HG03159 (cell line): ENCODE data around the gene EPB41.

Source experiments
- ATAC-seq: cut with Tn5 transposase; IDR thresholded peaks from one replicate; pipeline ENCODE4 v1.9.1; 2021; ENCODE audit warnings: mild to moderate bottlenecking, moderate library complexity; ENCODE audit not compliant: unreplicated experiment

Gene EPB41

DNA sequence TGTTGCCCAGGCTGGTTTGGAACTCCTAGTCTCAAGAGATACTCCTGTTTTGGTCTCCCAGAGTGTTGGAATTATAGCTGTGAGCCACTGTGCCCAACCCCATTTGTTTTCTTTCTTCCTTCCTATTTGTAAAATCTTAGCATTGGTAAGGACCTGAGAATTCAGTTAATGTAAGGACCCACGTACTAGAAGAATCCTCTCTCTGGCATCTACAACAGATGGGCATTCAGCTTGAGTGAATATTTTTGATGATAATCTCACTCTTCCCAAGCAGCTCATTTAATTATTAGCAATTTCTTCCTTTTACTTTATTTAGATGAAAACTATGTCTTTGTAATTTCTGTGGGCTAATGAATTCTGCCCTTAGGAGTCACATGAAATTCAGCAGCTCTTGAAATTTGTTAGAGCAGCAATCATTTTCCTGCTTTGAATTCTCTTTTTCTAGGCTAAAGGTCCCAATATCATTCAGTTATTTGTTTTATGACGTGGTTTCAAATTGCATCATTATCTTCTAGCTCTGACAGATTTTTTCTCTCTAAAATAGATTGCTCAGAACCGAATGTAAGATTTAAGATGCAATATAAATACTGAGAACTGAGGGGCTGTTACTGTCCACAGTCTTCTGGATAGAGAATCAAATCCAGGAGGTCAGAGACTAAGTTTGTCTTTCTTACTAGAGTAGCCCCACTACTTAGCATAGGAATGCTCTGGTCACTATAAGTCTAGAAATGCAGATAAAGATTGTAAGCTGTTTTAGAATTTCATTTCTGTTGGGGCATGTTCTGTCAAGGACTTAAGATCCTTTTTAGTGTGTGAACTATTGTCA is 59.4 kb downstream of the EPB41 start:
- no peak for ATAC-seq

DNA sequence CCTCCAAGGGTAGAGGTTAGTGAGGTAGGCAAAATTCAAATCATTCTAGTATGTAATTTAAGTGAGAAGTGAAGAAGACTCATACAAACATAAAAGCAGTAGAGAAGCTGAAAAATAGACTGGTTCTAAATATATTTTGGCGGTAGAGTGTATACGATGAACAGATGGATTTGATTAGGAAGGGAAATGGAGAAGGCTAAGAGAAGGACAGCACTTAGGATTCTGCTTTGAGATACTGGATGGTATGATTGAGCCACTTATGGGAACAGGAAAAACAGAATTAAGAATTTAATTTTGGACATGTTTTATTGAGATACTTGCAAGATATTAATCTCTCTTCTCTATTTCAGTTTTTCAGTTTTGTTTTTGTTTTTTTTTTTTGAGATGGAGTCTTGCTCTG is 60.1 kb downstream of the EPB41 start:
- ATAC-seq: no peak

DNA sequence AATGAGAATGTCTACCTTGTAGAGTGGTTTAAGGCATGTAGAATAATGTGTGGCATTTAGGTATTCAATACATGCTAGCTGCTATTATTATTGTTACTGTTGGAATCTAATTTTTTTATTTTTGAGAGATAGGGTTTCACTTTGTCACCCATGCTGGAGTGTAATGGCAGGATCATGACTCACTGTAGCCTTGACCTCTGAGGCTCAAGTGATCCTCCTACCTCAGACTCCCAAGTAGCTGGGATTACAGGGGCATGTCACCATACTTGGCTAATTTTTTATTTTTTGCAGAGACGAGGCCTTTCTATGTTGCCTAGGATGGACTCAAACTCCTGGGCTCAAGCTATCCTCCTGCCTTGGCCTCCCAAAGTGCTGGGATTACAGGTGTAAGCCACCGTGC is 61.9 kb downstream of the EPB41 start:
- no peak for ATAC-seq

DNA sequence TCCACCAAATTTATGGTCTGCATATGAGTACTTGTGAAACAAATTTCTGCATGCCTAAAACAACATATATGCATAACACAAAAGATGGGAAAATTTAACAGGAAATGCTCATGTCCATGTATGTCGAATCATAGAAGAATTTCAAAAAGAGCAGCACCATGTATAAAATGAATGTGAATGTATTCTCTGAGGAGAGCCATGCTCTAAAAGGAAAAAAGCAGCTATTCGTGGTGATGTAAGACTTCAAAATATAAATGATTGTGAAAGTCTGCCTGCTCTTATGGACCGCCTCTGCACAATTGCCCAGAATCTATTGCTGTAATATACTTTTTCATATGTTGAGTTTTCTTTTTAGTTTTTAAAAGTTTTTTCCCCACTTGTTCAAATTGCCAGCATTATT is 66.8 kb downstream of the EPB41 start:
- ATAC-seq: no peak

DNA sequence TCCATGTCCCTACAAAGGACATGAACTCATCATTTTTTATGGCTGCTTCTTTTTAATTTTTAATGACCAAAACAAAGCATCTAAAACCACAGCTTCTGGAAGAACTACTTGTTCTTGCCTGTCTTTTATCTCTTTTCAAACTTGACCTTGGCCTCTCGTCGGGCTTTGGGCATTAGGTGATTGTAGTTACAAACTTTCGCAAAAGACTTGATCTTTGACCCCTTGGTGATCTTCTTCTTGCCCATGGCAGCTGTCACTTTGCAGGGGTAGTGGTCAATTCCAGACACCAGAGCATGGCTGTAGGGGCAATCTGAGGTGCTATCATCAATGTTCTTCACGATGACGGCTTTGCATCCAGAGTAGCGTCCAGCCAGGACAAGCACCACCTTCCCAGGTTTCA is 67.8 kb downstream of the EPB41 start:
- no peak for ATAC-seq

DNA sequence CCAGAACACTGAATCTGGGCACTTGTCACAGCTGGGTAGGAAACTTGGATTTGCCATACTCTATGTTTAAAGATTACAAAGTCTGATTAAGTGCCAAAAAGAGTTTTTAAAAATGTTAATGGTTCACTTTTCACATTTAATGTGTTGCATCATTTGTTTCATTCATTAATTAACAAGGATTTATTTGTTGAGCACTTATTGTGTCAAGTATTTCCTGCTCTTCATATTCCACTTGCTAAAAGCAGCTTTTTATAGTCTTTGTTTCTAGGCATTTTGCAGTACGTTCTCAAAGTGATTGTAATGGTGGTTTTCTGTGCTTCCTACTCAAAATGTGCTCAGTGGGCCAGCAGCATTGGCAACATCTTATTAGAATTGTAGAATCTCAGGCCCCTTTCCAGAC is 68.7 kb downstream of the EPB41 start:
- no peak for ATAC-seq

DNA sequence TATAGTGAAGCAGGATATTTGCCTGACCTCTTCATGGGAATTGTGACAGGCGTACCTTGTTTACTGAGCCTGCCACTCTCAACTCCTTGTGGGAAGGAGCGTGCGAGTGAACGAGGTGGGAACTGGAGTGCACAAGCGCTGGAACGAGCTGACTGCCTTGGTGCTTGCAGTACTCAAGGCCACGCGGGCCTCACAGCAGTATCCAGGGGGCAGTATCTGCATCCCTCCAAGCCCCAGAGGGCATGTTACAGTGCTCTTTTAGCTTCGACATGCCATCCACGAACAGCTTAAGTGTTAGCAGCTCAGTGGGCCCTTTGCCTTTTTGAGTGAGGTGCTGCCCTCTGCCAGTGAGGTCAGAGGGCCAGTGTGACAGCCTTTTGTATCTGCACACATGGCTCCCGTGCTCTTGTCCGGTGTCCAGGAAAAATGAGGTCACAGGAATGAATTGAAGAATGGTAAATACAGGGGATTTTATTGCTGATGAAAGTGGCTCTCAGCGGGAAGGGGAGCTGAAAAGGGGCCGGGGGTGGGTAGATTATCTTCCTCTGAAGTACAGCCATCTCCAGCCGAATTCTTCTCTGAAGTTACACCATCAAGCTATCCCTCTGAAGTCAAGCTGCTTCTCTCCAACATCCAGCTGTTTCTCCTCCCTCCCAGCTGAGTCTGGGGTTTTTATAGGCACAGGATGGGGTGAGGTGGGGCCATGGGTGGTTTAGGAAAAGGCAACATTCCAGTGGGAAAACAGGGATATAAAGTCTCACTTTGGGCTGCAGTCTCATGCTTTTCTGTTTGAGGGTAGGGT is 69.3 kb downstream of the EPB41 start:
- no peak for ATAC-seq

DNA sequence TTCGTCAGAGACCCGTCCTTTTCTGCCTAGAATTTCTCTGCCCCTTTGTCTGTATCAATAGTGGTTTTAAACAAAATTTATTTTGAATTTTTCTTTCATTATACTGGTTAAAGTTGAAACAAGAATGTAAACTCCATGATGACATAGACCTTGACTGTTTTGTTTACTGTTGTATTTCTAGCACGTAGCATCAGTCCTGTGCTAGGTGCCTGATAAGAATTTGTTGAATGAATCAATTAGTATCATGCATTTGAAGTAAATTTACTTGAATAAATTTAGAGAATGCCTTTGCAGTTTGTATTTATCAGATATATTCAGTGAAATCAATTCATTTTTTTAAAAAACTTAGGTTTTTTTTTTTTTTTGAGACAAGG is 69.9 kb downstream of the EPB41 start:
- no peak for ATAC-seq

DNA sequence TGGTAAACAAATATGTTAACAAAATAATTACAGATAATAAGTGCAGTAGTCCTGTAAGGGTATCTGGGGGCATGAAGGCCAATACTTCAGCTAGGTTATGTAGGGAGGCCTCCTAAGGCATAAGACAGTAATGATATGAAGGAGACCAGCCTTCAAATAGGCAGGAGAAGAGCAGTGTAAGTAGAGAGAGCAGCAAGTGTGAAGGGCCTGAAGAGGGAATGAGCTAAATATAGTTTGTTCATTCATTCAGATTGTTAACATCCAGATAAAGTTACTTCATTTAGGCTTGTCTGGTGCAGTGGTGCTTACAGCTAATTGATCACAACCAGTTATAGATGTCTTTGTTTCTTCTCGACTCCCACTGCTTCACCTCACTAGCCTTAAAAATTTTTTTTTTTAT is 71.1 kb downstream of the EPB41 start:
- no peak for ATAC-seq

DNA sequence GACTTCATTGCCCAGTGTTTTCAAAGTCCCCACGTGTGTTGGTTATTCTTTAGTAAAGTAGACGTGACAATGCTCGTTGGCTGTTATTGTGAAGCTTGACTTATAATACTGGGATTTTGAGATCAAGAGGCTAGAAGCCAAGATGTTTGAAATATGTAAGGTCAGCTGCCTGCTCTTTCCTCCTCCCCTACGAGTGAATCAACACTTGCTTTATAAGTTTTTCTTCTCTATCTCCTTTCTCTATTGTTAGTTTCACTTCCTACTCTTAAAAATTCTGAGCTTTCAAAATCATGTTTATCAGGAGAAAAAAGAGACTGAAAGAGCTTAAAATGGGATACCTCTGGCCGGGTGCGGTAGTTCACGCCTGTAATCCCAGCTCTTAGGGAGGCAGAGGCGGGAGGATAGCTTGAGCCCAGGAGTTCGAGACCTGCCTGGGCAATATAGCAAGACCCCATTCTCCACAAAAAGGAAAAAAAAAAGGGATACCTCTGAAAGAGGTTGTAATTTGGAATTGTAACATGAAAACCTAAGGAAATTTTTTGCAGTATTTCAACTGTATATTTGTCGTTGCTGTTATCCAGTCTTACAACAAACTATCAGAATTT is 72.0 kb downstream of the EPB41 start:
- no peak for ATAC-seq

DNA sequence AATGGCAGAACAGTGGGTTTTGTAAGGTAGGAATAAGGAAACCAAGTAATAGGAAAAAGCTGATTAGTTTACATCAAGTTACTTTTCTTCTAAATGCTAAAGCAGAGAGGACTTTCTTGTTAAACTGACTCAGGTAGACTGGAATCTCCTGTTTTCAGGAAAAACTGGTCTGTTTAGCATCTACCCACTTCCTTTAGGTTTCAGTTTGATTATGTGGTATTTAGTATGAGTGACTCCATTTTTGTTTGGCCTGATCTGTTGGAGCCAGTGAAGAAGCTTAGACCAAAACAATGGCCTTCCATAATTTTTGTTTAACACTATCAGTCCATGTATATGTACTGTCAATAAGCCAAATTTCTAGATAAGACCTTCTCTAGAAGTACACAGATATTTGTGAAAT is 88.4 kb downstream of the EPB41 start:
- no peak for ATAC-seq

DNA sequence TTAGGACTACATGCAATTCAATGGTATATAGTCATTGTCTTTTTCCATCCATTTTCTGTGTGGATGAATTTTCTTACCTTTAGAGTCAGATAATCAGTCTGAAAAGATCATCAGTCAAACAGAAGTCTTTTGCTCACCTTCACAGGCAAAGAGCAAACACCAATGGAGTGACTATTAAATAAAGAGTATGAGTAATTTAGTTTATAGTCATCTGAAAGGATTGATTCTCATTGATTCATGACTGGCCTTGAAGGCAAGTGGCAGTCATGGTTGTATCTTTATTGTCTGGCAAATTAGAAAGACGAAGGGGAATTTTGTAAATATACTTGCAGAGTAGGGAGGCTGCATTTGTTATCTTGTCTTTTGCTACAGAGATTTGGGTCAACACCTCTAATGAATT is 89.9 kb downstream of the EPB41 start:
- ATAC-seq: no peak

DNA sequence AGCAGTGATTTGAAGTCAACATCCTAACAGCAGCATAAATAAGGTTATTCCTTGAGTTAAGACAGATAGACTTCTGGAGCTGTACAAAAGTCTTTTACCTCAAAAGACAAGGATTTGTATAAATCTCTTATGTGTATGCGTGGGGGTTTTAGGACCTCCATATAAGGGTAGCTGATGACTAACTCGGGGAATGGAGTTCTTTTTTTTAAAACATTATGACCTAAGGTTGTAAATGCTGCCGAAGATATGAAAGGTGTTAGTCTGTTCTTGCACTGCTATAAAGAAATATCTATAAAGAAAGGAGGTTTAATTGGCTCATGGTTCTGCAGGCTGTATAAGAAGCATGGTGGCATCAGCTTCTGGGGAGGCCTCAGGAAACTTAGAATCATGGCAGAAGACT is 90.4 kb downstream of the EPB41 start:
- no peak for ATAC-seq

DNA sequence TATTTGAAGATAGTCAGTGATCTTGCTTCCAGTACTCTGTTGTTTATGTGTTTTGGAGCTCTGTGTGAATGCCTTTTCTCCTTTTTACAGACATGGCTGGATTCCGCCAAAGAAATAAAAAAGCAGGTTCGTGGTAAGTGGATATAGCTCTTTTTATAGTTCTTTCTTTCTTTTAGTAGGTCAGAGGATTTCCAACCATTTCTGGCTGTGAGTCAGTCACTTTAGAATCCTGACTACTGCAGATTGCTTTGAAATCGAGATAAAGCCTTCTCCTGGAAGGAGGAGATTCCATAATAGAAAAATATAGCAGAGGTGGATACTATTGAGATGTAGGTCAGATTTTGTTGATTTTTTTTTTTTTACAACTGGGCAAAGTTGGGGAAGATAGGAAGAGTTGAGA is 97.4 kb downstream of the EPB41 start:
- ATAC-seq: no peak

DNA sequence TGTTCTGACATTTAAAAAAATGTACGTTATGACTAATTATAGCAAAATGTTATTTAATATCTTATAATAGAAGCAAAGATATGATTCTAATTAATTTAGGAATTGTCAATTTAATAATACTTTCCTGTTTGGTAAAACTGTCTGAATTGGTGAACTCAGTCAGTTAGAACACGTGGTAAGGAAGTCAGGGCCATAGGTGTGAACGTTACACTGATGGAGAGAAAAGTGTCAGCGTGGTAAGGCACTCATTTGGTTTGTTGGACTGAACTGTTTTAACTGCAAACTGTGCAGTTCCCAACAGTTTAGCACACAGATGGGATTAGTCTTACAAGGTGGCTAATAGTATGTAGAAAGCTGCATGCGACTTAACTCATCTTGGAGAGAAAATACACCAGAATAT is 102.9 kb downstream of the EPB41 start:
- no peak for ATAC-seq

DNA sequence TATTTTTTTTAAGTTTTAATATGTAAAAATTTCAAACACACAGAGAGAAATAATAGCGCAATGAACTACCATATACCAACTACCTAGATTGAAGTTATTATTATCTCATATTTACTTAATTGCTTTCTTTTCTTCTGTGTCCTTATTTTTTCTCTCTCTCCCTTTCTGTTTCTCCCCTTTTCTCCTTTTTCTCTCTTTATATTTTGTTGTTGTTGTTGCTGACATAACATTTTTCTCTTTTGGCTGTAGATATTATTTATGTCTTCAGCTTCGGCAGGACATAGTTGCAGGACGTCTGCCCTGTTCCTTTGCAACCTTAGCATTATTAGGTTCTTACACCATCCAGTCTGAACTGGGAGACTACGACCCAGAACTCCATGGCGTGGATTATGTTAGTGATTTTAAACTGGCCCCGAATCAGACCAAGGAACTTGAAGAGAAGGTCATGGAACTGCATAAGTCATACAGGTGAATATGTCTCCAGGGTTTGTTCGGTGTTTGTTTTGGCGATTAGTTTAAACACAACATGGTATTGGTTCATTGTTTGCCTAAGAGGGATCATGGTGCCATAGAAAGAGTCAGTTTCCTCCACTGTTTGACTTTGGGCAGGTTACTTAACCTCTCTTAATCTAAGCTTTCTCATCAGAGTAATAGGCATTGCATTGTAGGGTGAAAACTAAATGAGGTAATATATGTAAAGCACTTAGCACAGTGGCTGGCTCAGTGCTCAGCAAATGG is 103.8 kb downstream of the EPB41 start:
- no peak for ATAC-seq

DNA sequence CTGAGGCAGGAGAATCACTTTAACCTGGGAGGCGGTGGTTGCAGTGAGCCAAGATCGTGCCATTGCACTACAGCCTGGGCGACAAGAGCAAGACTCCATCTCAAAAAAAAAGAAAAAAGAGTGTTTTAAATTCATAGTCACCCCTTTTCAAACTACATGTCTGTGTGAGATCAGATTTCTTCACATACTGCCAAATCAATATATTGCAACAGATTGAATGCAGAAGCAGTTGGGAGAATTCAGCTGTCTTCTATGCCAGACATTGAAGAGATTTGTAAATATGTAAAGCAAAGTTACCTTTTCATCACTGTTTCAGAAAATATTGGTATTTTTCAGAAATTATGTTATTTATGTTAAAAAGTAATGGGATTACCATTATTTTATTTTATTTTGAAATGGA is 108.3 kb downstream of the EPB41 start:
- no peak for ATAC-seq

DNA sequence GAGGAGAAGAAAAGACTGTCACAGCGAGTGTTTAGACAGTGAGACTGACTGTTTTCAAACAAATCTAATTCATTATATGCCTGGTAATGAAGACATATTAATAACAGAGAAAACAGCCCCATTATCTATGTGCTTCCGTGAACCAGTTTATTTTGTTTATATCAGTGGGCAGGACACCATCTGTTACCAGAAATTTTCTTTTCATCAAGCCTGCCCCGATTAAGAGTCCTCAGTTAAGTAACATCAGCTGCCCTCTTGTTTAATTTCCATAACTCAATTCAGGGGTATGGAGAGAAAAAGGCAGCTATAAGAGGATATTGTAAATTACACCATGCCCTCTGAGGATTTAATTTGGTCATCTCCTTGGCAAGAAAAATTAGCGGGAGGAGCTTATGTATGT is 115.3 kb downstream of the EPB41 start:
- ATAC-seq: no peak

DNA sequence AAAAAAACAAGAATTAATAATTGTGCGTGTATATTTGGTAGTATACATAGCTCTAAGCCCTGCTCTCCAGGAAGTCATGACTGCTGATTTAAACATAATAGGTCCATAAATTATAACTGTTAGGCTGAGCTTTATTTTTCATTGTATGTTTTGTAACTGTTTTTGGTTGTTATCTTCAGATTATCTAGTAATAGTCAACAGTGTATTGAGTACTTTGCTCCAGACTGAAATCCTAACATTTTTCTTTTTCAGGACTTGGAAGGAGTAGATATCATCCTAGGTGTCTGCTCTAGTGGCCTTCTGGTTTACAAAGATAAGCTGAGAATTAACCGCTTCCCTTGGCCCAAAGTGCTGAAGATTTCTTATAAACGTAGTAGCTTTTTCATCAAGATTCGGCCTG is 118.5 kb downstream of the EPB41 start:
- ATAC-seq: no peak

DNA sequence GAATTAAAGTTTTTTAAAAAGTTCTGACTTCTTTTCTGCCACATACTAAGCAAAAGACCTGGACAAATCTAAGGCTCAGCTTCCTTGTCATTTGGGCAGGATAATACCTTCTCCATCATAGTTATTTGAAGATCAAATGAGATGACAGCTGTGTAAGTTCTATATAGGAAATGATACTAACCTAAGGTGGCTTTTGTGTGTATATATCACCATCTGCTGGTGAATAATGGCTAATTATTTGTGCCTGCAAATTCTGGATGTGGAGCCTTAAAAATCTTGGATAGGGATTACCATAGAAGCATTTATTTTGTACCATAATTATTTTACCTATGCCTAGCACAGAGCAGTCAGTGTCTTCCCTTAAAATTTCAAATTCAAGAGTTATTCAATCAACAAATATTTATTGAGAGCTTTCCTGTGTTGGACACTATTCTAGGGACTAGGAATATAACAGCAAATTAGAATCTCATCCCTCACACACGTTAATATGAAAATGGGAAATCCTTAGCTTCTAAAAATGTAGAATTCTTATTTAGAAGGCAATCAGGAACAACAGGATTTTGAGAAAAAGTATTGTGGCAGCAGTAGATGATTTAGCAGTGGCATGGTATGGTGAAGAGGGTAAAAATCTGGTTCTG is 119.6 kb downstream of the EPB41 start:
- ATAC-seq: no peak
